B cell (primary cell): ENCODE data around the gene PTPN5. TPM values are rescaled to one million over a fixed set of nuclear protein-coding genes. Genes with fewer than 3 reads are reported as not detected.

Experiments used
- ATAC-seq: fragments of 200-7000 bp; cut with Tn5 transposase; one replicate; pipeline ENCODE4 v1.10.0; 2021; ENCODE audit warnings: low read depth, mild to moderate bottlenecking, moderate number of reproducible peaks, moderate library complexity
- CTCF ChIA-PET: fragments of 350-600 bp; sonication (Branson Sonifier 250); formaldehyde crosslinking; loops from one replicate; lab custom pipeline; 2021; ENCODE audit warnings: antibody characterized with exemption, inconsistent platforms; lab: Charles Lee
- POLR2A ChIA-PET: fragments of 350-600 bp; sonication (Branson Sonifier 250); formaldehyde crosslinking; loops from one replicate; lab custom pipeline; 2021; ENCODE audit warnings: antibody characterized with exemption; lab: Charles Lee
- DNase-seq: peaks from one replicate; pipeline ENCODE4 v3.0.0; 2013
- H2AFZ ChIP-seq: 2 replicates; pipeline ENCODE4 v1.6.1; 2012; ENCODE audit warnings: mild to moderate bottlenecking, low read depth, low read length; ENCODE audit not compliant: insufficient read depth, poor library complexity, severe bottlenecking
- H3K27ac ChIP-seq, 2 donors: 1 replicate in 1 of 2; 2 replicates in 1 of 2; pipeline ENCODE4 v1.5.1; 2012 to 2013; ENCODE audit warnings: low read length in 2 of 2, mild to moderate bottlenecking in 2 of 2, moderate library complexity in 1 of 2
- H3K27me3 ChIP-seq, 4 experiments: fragments of 200-600 bp in 1 of 4; sonication (generic) in 1 of 4; replicated peaks in 1 of 4; 1 replicate in 2 of 4; 2 replicates in 2 of 4; pipeline versions ENCODE4 v1.6.1 to v1.7.0; 2013 to 2016; ENCODE audit warnings: low read length in 3 of 4, mild to moderate bottlenecking in 2 of 4, mixed read lengths in 1 of 4, moderate library complexity in 1 of 4; ENCODE audit not compliant: insufficient read depth in 4 of 4, control insufficient read depth in 3 of 4; ENCODE audit errors: control extremely low read depth in 1 of 4
- H3K36me3 ChIP-seq, 2 experiments: replicated peaks in 1 of 2; 1 replicate in 1 of 2; 2 replicates in 1 of 2; pipeline versions ENCODE4 v1.6.1 to v1.7.1; 2013; ENCODE audit warnings: low read length in 1 of 2; ENCODE audit not compliant: insufficient read depth in 2 of 2, control insufficient read depth in 1 of 2; ENCODE audit errors: control extremely low read depth in 1 of 2, extremely low read depth in 1 of 2
- H3K4me1 ChIP-seq, 2 donors: fragments of 200-600 bp in 1 of 2; sonication (generic) in 1 of 2; 1 replicate in 1 of 2; 2 replicates in 1 of 2; pipeline versions ENCODE4 v1.5.1 to v1.6.1; 2013 to 2017; ENCODE audit warnings: low read length in 2 of 2; ENCODE audit not compliant: control insufficient read depth in 2 of 2, insufficient read depth in 2 of 2
- H3K4me2 ChIP-seq: replicated peaks from 2 replicates; pipeline ENCODE3; 2012; ENCODE audit warnings: mild to moderate bottlenecking, low read depth, low read length; ENCODE audit not compliant: poor library complexity, severe bottlenecking
- H3K4me3 ChIP-seq, 5 experiments: fragments of 200-600 bp in 1 of 5; sonication (generic) in 1 of 5; 1 replicate in 3 of 5; 2 replicates in 2 of 5; pipeline versions ENCODE4 v1.5.1 to v1.7.0; 2011 to 2016; ENCODE audit warnings: low read length in 4 of 5, mild to moderate bottlenecking in 4 of 5, low read depth in 2 of 5, control low read depth in 1 of 5, moderate library complexity in 1 of 5; ENCODE audit not compliant: insufficient read depth in 1 of 5; ENCODE audit errors: control extremely low read depth in 1 of 5, extremely low read depth in 1 of 5
- H3K79me2 ChIP-seq: fragments of 200-600 bp; sonication (generic); one replicate; pipeline ENCODE4 v1.6.0; 2016; ENCODE audit warnings: low read length; ENCODE audit not compliant: control insufficient read depth, insufficient read depth
- H3K9ac ChIP-seq: fragments of 200-600 bp; sonication (generic); 2 replicates; pipeline ENCODE4 v1.6.1; 2017; ENCODE audit warnings: mild to moderate bottlenecking, low read length, moderate library complexity
- H3K9me3 ChIP-seq, 3 donors: one replicate each; pipeline versions ENCODE4 v1.6.1 to v1.7.1; 2013; ENCODE audit warnings: low read length in 2 of 3; ENCODE audit not compliant: control insufficient read depth in 2 of 3, insufficient read depth in 1 of 3; ENCODE audit errors: control extremely low read depth in 1 of 3
- H4K20me1 ChIP-seq: 2 replicates; pipeline ENCODE4 v1.6.0; 2012; ENCODE audit warnings: mild to moderate bottlenecking, low read length; ENCODE audit not compliant: insufficient read depth, control insufficient read depth, poor library complexity, severe bottlenecking
- H3K27ac Mint-ChIP-seq: one replicate; pipeline ENCODE4 v1.8.0; 2021; ENCODE audit warnings: mixed read lengths
- H3K27me3 Mint-ChIP-seq: one replicate; pipeline ENCODE4 v1.8.0; 2021; ENCODE audit warnings: mixed read lengths
- H3K4me1 Mint-ChIP-seq: one replicate; pipeline ENCODE4 v1.8.0; 2021; ENCODE audit warnings: mixed read lengths
- H3K4me3 Mint-ChIP-seq: one replicate; pipeline ENCODE4 v1.8.0; 2021; ENCODE audit warnings: mixed read lengths
- H3K9me3 Mint-ChIP-seq: one replicate; pipeline ENCODE4 v1.8.0; 2022; ENCODE audit warnings: mixed read lengths; ENCODE audit not compliant: insufficient read depth
- EZH2 ChIP-seq: IDR thresholded peaks from 2 replicates; pipeline ENCODE4 v1.6.1; 2012; ENCODE audit warnings: borderline replicate concordance, low read depth, mild to moderate bottlenecking, moderate library complexity, low read length; ENCODE audit not compliant: insufficient read depth, poor library complexity, severe bottlenecking
- WGBS: methylation state at CpG from one replicate; pipeline ENCODE4 v1.1.5; 2013; ENCODE audit warnings: missing lambda C conversion rate; ENCODE audit not compliant: insufficient coverage; 5-methylcytosine and 5-hydroxymethylcytosine counted together
- intact Hi-C: fragments of 100-400 bp; cut with micrococcal nuclease; formaldehyde crosslinking; loops from one replicate; pipeline ENCODE4 v1.10.0; 2022
- polyA plus RNA-seq: library from polyadenylated mRNA; depleted of rRNA; stranded (reverse); fragments of >200 nt; gene quantifications from 2 replicates; pipeline ENCODE4 v1.2.3, GENCODE V29; 2012
- total RNA-seq, 2 donors: library from RNA; stranded (reverse); fragments of 120-200 nt in 1 of 2; gene quantifications; 1 replicate in 1 of 2; 2 replicates in 1 of 2; pipeline versions ENCODE4 v1.2.3 to v1.2.4, GENCODE V29; 2013 to 2022
- TF ChIP-seq, protein P1 (sequence below): fragments of 200-600 bp; IDR thresholded peaks from one replicate; pipeline ENCODE4 v1.8.0; 2022; ENCODE audit warnings: antibody characterized with exemption, mild to moderate bottlenecking

Gene PTPN5
- total and polyA plus RNA-seq, 2 donors (not counting 1 experiment from before 2014, with no cell fraction given): not detected

DNA sequence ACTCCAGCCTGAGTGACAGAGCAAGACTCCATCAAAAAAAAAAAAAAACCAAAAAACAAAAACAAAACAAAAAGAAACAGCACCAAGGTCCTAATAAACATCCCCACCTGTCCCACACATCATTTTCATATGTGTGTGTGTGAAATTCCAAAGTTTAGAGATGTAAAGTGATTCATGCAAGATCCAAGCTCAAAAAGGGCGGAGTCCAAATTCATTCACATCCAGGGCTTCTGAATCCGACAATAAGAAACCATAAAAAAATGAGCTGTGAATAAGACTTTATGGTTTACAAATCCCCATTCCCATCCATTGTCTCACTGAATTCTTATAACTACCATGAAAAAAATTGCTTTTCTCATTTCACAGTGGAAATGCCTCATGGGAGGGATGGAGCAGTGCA lies 34.7 kb downstream of the PTPN5 start:
- TF ChIP-seq, protein P1, sequence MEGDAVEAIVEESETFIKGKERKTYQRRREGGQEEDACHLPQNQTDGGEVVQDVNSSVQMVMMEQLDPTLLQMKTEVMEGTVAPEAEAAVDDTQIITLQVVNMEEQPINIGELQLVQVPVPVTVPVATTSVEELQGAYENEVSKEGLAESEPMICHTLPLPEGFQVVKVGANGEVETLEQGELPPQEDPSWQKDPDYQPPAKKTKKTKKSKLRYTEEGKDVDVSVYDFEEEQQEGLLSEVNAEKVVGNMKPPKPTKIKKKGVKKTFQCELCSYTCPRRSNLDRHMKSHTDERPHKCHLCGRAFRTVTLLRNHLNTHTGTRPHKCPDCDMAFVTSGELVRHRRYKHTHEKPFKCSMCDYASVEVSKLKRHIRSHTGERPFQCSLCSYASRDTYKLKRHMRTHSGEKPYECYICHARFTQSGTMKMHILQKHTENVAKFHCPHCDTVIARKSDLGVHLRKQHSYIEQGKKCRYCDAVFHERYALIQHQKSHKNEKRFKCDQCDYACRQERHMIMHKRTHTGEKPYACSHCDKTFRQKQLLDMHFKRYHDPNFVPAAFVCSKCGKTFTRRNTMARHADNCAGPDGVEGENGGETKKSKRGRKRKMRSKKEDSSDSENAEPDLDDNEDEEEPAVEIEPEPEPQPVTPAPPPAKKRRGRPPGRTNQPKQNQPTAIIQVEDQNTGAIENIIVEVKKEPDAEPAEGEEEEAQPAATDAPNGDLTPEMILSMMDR: no peak
- TF ChIP-seq EZH2: no peak
- no peak overlapping the region for H3K27ac ChIP-seq
- Mint-ChIP-seq H3K4me1 (no peaks in the 10 kb centered on the region), H3K9me3 (no peaks in the 10 kb centered on the region), H3K27ac (no peak overlapping the region), H3K4me3 (no peak overlapping the region), H3K27me3 (peaks cover 22% of the 10 kb centered on the region)
- no peaks in the 10 kb centered on the region for H3K79me2 ChIP-seq
- no peak overlapping the region for H3K9ac ChIP-seq
- no peak for DNase-seq
- no peak overlapping the region for H3K4me2 ChIP-seq
- H4K20me1 ChIP-seq: no peaks in the 10 kb centered on the region
- no peak overlapping the region for H3K4me3 ChIP-seq
- no peak for ATAC-seq
- CTCF ChIA-PET: interaction anchor here (0.7 to 1.9 kb wide), 2 partner anchors 29 to 207 kb away, joined by 3 to 5 read pairs; no protein-coding TSS in a partner anchor
- H2AFZ ChIP-seq: no peak overlapping the region
- POLR2A ChIA-PET: no interaction called here
- intact Hi-C loops: no loop called here
- WGBS: no CpG with 5 or more reads among the region's 2 CpGs
- no peaks in the 10 kb centered on the region for H3K4me1 ChIP-seq
- no peaks in the 10 kb centered on the region for H3K9me3 ChIP-seq
- no peaks in the 10 kb centered on the region for H3K36me3 ChIP-seq
- H3K27me3 ChIP-seq: peaks cover 0 to 8% (median 1%) of the 10 kb centered on the region in 4 experiments

DNA sequence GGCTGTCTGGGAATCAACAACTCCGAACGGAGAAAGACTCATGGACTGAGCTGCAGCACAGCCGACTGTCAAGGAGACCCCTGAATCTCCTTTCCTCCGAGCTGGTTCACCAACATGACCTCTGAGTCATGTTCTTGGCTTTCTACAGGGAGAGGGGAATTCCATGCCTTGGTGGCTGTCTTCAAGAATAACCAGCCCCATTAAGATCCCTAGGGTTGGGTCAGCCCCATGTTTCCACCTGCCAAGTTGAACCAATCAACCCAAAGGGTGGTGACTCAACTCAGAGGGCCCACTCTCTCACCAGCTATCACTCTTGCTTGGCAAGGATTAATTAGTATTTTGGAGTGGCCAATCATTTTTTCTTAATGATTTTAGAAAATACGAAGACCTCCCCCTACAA lies 37.3 kb downstream of the PTPN5 start:
- peaks cover 32% of the 10 kb centered on the region for H3K27me3 Mint-ChIP-seq
- Histone ChIP-seq H3K9ac (no peak overlapping the region), H3K36me3 (no peaks in the 10 kb centered on the region), H3K4me3 (no peak overlapping the region), H4K20me1 (no peaks in the 10 kb centered on the region), H3K79me2 (no peaks in the 10 kb centered on the region), H3K9me3 (no peaks in the 10 kb centered on the region), H3K27ac (no peak overlapping the region), H2AFZ (no peak overlapping the region), H3K4me2 (no peak overlapping the region), H3K27me3 (peaks cover 0 to 16% (median 3%) of the 10 kb centered on the region in 4 experiments), H3K4me1 (no peaks in the 10 kb centered on the region)
- no peaks in the 10 kb centered on the region for H3K4me1 Mint-ChIP-seq
- DNase-seq: no peak
- intact Hi-C loops: no loop called here
- POLR2A ChIA-PET: no interaction called here
- H3K27ac Mint-ChIP-seq: no peak overlapping the region
- H3K9me3 Mint-ChIP-seq: no peaks in the 10 kb centered on the region
- TF ChIP-seq EZH2: no peak
- TF ChIP-seq, protein P1: no peak
- WGBS: 87% methylated on average over 4 of the region's 5 CpGs
- no peak for ATAC-seq
- H3K4me3 Mint-ChIP-seq: no peak overlapping the region
- CTCF ChIA-PET: no interaction called here
